Natural killer cell treated with Interleukin-12 subunit alpha and Interleukin-12 subunit beta and Interleukin-15 and Interleukin-18, amount 100 ng/mL, for 72 hours (primary cell): Measurements from ENCODE around the gene NXNL1. TPM values are rescaled to one million over a fixed set of nuclear protein-coding genes. Genes with fewer than 3 reads are reported as not detected.
"Not testable (repeated sequence)": the region's sequence is repeated elsewhere in the genome, so short reads cannot be mapped to it uniquely, and the experiment has no call there.

ENCODE experiments used
- ATAC-seq, 2 donors: fragments of 150-1000 bp; cut with Tn5 transposase in 1 of 2; sonication (Bioruptor Pico), chemical (Tn5 transposase) in 1 of 2; 2 replicates each; pipeline ENCODE4 v1.10.0; 2021
- DNase-seq: peaks from one replicate; pipeline ENCODE4 v3.0.0; 2022; ENCODE audit warnings: low spot score
- H3K27ac Mint-ChIP-seq, 2 donors: 1 replicate in 1 of 2; 2 replicates in 1 of 2; pipeline ENCODE4 v1.8.0; 2022; ENCODE audit warnings: mixed read lengths in 2 of 2, mild to moderate bottlenecking in 1 of 2, moderate library complexity in 1 of 2
- H3K27me3 Mint-ChIP-seq, 2 donors: 1 replicate in 1 of 2; 2 replicates in 1 of 2; pipeline ENCODE4 v1.8.0; 2022; ENCODE audit warnings: mixed read lengths in 2 of 2
- H3K36me3 Mint-ChIP-seq: one replicate; pipeline ENCODE4 v1.8.0; 2022; ENCODE audit warnings: mixed read lengths
- H3K4me1 Mint-ChIP-seq, 2 donors: 1 replicate in 1 of 2; 2 replicates in 1 of 2; pipeline ENCODE4 v1.8.0; 2022; ENCODE audit warnings: low read depth in 2 of 2, mixed read lengths in 2 of 2, mild to moderate bottlenecking in 1 of 2
- H3K4me3 Mint-ChIP-seq: one replicate; pipeline ENCODE4 v1.8.0; 2022; ENCODE audit warnings: mixed read lengths
- H3K9me3 Mint-ChIP-seq: 2 replicates; pipeline ENCODE4 v1.8.0; 2022; ENCODE audit warnings: mixed read lengths
- total RNA-seq, 2 donors: library from RNA; stranded (reverse); gene quantifications; one replicate each; pipeline ENCODE4 v1.2.3, GENCODE V29; 2022

The NXNL1 gene
- total RNA-seq, 2 donors from 2014 or later, result not detected

DNA sequence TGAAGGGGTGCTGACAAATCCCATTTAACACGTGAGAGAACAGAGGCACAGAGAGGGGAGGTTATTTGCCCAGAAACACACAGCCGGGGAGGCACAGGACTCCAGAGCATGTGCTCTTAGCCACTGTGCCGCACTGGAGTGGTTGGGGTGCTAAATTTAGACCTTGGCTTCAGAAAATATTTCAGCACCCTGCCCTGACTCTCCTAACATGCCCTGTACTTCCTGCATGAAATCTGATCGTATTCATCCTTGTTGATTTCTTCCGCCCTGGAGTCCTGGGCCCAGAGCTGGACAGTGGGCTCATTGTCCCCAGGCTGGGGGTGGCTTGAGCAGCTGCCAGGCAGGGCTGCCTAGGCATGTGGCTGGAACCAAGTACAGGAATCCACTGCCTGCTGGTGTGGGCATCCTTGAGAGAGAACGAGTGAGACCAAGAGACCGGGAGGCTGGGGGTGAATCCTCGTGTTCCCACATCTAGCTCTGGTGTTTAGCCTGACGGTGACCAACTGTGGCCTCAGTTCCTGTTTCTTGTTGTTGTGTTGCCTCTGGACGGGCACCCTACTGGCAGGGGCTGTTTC lies 14.9 kb upstream of the NXNL1 start:
- H3K9me3 Mint-ChIP-seq, result no peaks in the 10 kb centered on the region
- DNase-seq (no peak), ATAC-seq (peak in 1 of 2 donors; percentile 40)
- H3K4me1 Mint-ChIP-seq, result peaks cover 13 to 16% of the 10 kb centered on the region in 2 donors
- H3K27me3 Mint-ChIP-seq, result no peaks in the 10 kb centered on the region
- no peaks in the 10 kb centered on the region for H3K36me3 Mint-ChIP-seq
- H3K27ac Mint-ChIP-seq, result no peak overlapping the region
- H3K4me3 Mint-ChIP-seq, result no peak overlapping the region

DNA sequence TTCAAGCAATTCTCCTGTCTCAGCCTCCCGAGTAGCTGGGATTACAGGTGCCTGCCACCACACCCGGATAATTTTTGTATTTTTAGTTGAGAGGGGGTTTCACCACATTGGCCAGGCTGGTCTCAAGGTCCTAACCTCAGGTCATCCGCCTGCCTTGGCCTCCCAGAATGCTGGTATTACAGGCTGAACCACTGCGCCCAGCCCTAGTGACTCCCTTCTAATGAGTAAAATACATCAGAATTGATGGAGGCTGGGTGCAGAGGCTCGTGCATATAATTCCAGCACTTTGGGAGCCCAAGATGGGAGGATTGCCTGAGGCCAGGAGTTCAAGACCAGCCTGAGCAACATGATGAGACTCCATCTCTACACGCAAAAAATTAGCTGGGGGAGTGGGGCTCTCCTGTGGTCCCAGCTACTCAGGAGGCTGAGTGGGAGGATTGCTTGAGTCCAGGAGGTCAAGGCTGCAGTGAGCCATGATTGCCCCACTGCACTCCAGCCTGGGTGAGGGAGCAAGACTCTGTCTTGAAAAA lies 14.3 kb upstream of the NXNL1 start:
- DNase-seq, ATAC-seq, H3K9me3 Mint-ChIP-seq, H3K27me3 Mint-ChIP-seq, H3K4me3 Mint-ChIP-seq, H3K27ac Mint-ChIP-seq, H3K36me3 Mint-ChIP-seq: not testable (repeated sequence)
- peaks cover 15 to 17% of the 10 kb centered on the region in 2 donors for H3K4me1 Mint-ChIP-seq

DNA sequence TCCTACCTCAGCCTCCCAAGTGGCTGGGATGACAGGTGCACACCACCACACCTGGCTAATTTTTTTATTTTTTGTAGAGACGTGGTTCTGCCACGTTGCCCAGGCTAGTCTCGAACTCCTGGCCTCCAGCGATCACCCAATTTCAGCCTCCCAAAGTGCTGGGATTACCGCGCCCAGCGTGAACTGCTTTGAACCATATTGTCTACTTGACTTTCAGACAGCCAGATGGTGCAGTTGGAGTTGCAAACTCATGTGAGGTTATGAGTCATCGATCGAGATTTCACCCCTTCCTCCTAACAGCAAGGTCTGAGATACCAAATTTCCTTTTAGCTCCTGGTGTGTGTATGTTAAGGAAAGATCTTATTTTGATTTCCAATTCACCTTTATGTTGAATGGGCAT lies 12.3 kb upstream of the NXNL1 start:
- DNase-seq (no peak), ATAC-seq (no peak)
- Mint-ChIP-seq H3K9me3 (no peaks in the 10 kb centered on the region), H3K4me3 (no peak overlapping the region), H3K27me3 (no peaks in the 10 kb centered on the region), H3K4me1 (peaks cover 20 to 27% of the 10 kb centered on the region in 2 donors), H3K36me3 (no peaks in the 10 kb centered on the region), H3K27ac (peak overlapping the region; percentile 18 to 63)

DNA sequence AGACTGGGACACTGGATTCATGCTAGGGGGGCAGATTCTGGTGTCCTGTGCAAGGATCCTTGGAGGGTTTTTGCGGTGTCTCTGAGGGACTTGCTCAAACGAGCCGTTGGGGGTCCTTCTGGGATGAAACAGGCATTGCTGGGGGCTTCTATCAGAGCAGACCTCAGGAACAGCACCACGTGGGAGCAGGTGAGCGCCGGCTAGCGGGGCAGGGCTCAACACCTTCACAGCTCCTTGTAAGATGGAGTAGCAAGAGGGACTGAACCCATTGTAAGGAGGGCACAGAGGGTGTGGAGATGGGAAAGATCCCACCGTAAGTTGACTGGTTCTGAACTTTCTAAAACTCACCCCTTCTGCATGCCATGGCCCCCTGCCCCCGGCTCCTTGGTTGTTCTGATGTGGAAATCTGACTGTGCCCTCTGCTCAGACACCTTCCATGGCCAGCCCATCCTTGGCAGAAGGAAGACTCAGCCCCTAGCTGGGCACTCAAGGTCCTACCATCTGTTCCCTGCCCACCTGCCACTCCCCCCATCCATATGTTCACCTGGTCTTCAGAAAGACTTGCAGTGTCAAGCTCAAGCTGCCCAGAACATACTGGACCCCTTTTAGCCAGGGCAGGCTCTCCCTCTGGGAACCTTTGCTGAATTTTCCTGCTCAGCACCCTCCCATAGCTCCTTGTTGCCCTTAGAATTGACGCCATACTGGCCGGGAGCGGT lies 10.8 kb upstream of the NXNL1 start:
- H3K36me3 Mint-ChIP-seq, result no peaks in the 10 kb centered on the region
- peak overlapping the region; percentile 97 for H3K4me3 Mint-ChIP-seq
- H3K4me1 Mint-ChIP-seq, result peaks cover 20 to 27% of the 10 kb centered on the region in 2 donors
- DNase-seq, result no peak
- no peaks in the 10 kb centered on the region for H3K9me3 Mint-ChIP-seq
- H3K27ac Mint-ChIP-seq, result peak overlapping the region; percentile 32 to 61
- ATAC-seq, result no peak
- no peaks in the 10 kb centered on the region for H3K27me3 Mint-ChIP-seq

DNA sequence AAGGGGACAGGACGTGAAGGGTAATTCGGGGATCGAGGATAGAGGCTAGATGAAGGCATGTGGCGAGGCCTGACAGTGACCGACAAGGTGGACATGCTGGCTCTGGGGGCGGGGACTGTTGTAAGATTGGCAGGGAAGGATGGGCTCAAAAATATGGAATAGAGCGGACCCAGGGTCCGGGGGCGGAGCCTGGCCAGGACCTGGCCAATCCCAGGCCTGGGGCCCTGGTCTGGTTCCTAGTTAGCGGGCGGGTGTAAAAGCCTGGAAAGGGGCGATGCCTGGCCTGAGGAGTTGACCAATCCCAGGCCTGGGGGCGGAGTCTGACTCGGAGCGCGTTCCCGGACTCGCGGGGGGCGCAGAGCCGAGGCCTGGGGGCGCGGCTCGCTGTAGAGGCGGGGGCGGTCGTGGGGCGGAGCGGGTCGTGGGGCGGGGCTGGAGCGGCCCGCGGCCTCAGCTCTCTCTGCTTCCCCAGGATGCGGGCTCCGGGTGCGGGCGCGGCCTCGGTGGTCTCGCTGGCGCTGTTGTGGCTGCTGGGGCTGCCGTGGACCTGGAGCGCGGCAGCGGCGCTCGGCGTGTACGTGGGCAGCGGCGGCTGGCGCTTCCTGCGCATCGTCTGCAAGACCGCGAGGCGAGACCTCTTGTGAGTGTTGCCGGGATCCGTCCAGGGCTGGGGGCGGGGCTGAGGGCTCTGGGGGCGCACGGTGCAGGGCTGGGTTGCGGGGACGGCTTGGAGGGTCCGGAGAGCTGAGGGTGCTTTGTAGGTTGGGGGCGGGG lies 9.5 kb upstream of the NXNL1 start, which contains the start of gene SLC27A1:
Gene SLC27A1, plus strand, starts transcription at position 457 of the 774 bp plus-strand sequence. Its CDS starts 17 bp downstream, at position 474.
- ATAC-seq (peak; percentile 90 to 93), DNase-seq (peak; percentile 94)
- Mint-ChIP-seq H3K4me3 (peak within 1 kb of the TSS; percentile 97), H3K27ac (peak within 1 kb of the TSS; percentile 61 to 73), H3K4me1 (peaks cover 20 to 27% of the 10 kb centered on the region in 2 donors), H3K9me3 (no peaks in the 10 kb centered on the region), H3K36me3 (no peaks in the 10 kb centered on the region), H3K27me3 (no peaks in the 10 kb centered on the region)

DNA sequence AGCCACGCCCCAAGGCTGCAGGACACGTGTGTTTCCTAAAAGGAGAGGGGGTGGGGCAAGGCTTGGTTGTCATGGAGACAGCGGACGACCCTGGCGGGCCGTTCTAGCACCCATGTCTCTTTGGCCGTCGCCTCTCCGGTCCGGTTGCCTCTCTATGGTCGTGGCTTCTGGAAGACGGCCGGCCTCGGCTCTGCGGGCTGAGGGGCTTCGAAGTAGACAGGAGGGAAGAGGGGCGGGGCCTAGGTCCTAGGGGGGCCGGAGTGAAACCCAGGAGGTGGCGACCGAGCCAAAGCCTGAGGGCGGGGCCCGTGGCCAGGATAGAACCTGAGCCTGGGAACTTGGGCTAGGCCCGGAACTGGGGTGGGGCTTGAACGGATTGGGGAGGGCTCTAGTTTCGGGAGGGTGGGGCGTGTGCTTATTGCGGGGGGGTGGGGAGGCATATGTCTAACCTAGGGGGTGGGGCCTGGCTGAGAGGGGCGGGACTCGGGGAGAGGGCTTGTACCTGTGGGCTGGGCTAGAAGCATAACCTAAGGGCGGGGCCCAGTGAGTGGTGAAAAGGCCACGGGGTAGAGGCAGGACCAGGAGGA lies 8.8 kb upstream of the NXNL1 start:
- H3K9me3 Mint-ChIP-seq, result no peaks in the 10 kb centered on the region
- H3K4me1 Mint-ChIP-seq, result peaks cover 20 to 27% of the 10 kb centered on the region in 2 donors
- peak; percentile 90 for ATAC-seq
- peak overlapping the region; percentile 38 to 73 for H3K27ac Mint-ChIP-seq
- peak overlapping the region; percentile 97 for H3K4me3 Mint-ChIP-seq
- H3K36me3 Mint-ChIP-seq, result no peaks in the 10 kb centered on the region
- peak; percentile 85 for DNase-seq
- no peaks in the 10 kb centered on the region for H3K27me3 Mint-ChIP-seq

DNA sequence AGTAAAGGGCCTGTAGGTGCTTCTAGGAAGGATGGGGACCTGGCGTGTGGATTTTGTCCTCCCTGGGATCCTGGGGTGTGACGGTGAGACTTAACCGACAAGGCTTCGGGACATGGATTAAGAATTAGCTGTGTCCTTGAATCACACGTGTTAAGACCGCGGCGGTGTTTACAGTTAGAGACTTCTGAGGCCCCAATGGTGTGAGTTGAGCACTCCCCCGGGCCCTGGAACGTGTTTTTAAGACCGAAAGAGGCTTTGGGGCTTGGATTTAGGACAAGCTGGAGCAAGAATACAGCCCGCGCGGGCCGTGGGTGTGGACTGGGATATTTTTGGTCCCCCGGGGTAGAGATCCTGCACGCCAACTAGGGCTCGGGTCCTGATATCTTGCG lies 8.4 kb upstream of the NXNL1 start:
- no peaks in the 10 kb centered on the region for H3K36me3 Mint-ChIP-seq
- peak overlapping the region; percentile 38 to 73 for H3K27ac Mint-ChIP-seq
- H3K4me1 Mint-ChIP-seq, result peaks cover 20 to 27% of the 10 kb centered on the region in 2 donors
- DNase-seq, result no peak
- H3K4me3 Mint-ChIP-seq, result peak overlapping the region; percentile 97
- H3K9me3 Mint-ChIP-seq, result no peaks in the 10 kb centered on the region
- no peak for ATAC-seq
- no peaks in the 10 kb centered on the region for H3K27me3 Mint-ChIP-seq

DNA sequence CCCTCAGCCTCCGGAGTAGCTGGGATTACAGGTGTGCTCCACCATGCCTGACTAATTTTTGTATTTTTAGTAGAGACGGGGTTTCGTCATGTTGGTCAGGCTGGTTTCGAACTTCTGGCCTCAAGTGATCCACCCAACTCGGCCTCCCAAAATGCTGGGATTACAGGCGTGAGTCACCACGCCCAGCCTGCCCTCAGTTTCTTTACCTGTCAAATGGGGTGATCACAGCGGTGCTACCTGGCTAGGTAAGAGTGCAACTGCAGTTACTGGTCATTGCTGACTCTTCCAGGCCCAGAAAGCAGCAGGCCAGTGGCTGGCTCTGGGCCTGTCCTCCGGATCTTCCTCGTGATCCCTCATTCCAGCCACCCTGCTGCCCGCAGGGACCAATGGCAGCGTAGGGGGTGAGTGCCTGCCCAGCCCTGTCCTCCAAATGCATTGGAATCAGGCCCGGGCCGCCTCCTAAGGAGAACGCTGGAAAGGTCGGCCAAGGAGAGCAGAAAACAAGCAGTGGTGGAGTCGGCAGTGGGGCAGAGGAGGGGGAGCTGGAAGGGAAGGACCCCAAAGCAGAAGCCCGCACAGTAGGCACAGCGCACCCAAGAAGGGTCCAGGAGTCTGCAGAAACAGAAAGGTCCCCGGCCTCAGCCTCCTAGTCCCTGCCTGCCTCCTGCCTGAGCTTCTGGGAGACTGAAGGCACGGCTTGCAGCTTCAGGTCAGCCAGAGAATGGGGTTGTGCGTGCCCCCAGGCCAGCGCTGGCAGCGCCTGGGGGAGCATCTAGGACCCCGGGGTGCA lies 7.8 kb upstream of the NXNL1 start:
- ATAC-seq (no peak), DNase-seq (no peak)
- H3K27ac Mint-ChIP-seq, result peak overlapping the region; percentile 38 to 73
- no peaks in the 10 kb centered on the region for H3K36me3 Mint-ChIP-seq
- H3K4me3 Mint-ChIP-seq, result peak overlapping the region; percentile 97
- H3K9me3 Mint-ChIP-seq, result no peaks in the 10 kb centered on the region
- no peaks in the 10 kb centered on the region for H3K27me3 Mint-ChIP-seq
- peaks cover 20 to 27% of the 10 kb centered on the region in 2 donors for H3K4me1 Mint-ChIP-seq

DNA sequence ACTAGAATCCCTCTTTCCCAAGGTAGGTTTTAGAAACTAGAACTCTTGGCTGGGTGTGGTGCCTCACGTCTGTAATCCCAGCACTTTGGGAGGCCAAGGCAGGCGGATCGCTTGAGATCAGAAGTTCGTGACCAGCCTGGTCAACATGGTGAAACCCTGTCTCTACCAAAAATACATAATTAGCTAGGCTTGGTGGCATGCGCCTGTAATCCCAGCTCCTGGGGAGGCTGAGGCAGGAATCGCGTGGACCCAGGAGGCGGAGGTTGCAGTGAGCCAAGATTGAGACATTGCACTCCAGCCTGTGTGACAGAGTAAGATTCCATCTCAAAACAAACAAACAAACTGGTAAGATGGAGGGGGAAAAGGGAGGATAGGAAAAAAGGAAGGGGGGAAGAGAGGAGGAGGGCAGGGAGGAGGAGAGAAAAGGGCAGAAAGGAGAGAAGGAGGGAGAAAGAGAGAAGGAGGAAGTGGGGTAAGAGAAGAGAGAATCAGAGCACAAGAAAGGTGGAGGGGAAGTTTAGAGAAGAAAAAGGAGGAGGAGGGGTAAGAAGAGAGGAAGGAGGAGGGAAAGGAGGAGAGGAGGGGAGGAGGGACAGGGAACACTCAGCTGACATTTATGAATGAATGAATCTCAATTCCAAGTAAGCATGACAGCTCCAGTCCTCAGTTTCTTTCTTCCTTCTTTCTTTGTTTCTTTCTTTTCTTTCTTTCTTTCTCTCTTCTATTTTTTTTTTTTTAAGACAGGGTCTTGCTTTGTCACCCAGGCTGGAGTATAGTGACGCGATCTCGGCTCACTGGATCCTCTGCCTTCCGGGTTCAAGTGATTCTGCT lies 7.0 kb upstream of the NXNL1 start:
- DNase-seq, result no peak
- Mint-ChIP-seq H3K4me3 (no peak overlapping the region), H3K9me3 (no peaks in the 10 kb centered on the region), H3K27me3 (no peaks in the 10 kb centered on the region), H3K4me1 (peaks cover 13 to 19% of the 10 kb centered on the region in 2 donors), H3K27ac (peak overlapping the region in 1 of 2 donors; percentile 49), H3K36me3 (no peaks in the 10 kb centered on the region)
- ATAC-seq, result no peak

DNA sequence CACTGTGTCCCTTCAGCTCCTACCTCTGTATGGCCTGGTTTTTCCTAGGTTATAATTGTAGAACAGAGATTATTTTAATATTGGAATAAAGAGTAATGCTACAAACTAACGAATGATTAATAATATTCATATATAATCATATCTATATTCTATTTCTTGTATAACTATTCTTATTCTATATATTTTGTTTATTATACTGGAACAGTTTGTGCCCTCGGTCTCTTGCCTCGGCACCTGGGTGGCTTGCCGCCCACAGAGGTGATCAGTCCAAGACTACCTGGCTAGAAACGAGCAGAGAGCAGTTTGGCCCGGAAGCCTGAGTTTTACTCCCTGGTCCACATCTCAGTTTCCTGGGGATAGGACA lies 5.7 kb upstream of the NXNL1 start:
- H3K4me1 Mint-ChIP-seq, result peaks cover 13 to 18% of the 10 kb centered on the region in 2 donors
- no peaks in the 10 kb centered on the region for H3K27me3 Mint-ChIP-seq
- H3K4me3 Mint-ChIP-seq, result no peak overlapping the region
- no peak for DNase-seq
- no peak for ATAC-seq
- no peaks in the 10 kb centered on the region for H3K36me3 Mint-ChIP-seq
- no peak overlapping the region for H3K27ac Mint-ChIP-seq
- no peaks in the 10 kb centered on the region for H3K9me3 Mint-ChIP-seq

DNA sequence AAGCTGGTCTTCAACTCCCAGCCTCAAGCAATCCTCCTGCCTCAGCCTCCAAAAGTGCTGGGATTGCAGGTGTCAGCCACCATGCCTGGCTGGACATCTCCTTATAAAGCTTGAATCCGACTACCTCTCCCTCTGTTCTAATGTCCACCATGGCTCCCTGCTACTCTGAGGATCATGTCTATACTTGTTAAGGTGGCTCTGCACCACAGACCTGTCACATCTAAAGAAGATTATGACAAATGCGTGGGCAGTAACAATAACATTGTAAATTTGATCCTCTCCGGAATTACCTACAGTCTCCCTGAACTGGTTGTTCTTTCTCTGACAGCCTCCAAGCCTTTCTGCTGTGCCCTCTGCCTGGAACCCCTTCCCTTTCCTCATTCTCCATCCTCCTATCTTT lies 1.8 kb downstream of the NXNL1 start:
- no peak for DNase-seq
- no peak overlapping the region for H3K4me3 Mint-ChIP-seq
- no peak for ATAC-seq
- no peaks in the 10 kb centered on the region for H3K9me3 Mint-ChIP-seq
- no peaks in the 10 kb centered on the region for H3K36me3 Mint-ChIP-seq
- no peak overlapping the region for H3K27ac Mint-ChIP-seq
- peaks cover 8 to 15% of the 10 kb centered on the region in 2 donors for H3K27me3 Mint-ChIP-seq
- H3K4me1 Mint-ChIP-seq, result no peaks in the 10 kb centered on the region

DNA sequence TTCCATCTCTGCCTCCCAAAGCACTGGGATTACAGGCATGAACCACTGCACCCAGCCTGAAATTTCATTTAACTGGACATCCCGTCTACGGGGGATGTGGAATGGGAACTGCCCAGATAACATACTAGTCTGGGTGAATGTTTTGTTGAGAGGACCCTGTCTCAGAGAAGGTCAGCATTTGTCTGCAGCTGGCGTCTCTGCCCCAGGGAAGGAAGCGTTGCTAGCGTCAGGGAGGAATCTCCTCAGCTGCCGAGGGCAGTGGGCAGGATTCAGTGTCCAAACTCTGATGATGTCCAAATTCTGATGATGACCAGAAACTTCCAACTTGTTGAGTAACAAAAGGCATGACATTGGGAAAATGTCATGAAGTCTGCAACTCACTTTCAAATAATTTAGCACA lies 3.1 kb downstream of the NXNL1 start:
- no peak overlapping the region for H3K4me3 Mint-ChIP-seq
- peaks cover 0 to 3% of the 10 kb centered on the region in 2 donors for H3K4me1 Mint-ChIP-seq
- DNase-seq (no peak), ATAC-seq (no peak)
- H3K27me3 Mint-ChIP-seq, result peaks cover 8 to 18% of the 10 kb centered on the region in 2 donors
- no peaks in the 10 kb centered on the region for H3K9me3 Mint-ChIP-seq
- no peaks in the 10 kb centered on the region for H3K36me3 Mint-ChIP-seq
- no peak overlapping the region for H3K27ac Mint-ChIP-seq
